ENCODE results near the gene TSPAN9. TPM values are rescaled to one million over a fixed set of nuclear protein-coding genes. Genes with fewer than 3 reads are reported as not detected.

TSPAN9 gene
- total RNA-seq, 8 experiments from 2014 or later, result 7.9 to 35.6 (median 13.5) TPM

GRCh38 chr12:3220382-3221321, 143.5 kb downstream of the TSPAN9 start:
- peaks cover 36 to 45% of the 10 kb centered on the region in 2 donors for H3K4me1 ChIP-seq (replicated peaks in 1 of 2)

GRCh38 chr12:3222306-3222705, 145.1 kb downstream of the TSPAN9 start:
- Histone ChIP-seq H3K4me3 (no peak overlapping the region), H3K4me1 (replicated peaks in 1 of 2) (peaks cover 36 to 45% of the 10 kb centered on the region in 2 donors), H3K27ac (no peak overlapping the region)
- ATAC-seq (replicated peaks in 6 of 8), result no peak
- in situ Hi-C loops (cut with MboI; ENCODE audit: low pct_unique_long_range_greater_than_20kb in 2 of 9, low sequenced_read_pairs in 9 of 9, unreplicated experiment in 9 of 9), result no loop called here
- 80% methylated on average over 1 of the region's 6 CpGs; no CpG with 5 or more reads in 9 of the 10 experiments for WGBS, 10 experiments

More at GRCh38 chr12:3220382-3221321, 143.5 kb downstream of the TSPAN9 start:
- in situ Hi-C loops (cut with MboI; ENCODE audit: low pct_unique_long_range_greater_than_20kb in 2 of 9, low sequenced_read_pairs in 9 of 9, unreplicated experiment in 9 of 9), result no loop called here
- Histone ChIP-seq H3K27ac (no peak overlapping the region), H3K4me3 (no peak overlapping the region)
- ATAC-seq (replicated peaks in 6 of 8), result no peak
- 79 to 100% (median 92%) methylated on average over 1 to 8 of the region's 21 CpGs; no CpG with 5 or more reads in 3 of the 10 experiments for WGBS, 10 experiments

- H3K4me3 ChIP-seq, result no peak overlapping the region
- peak overlapping the region in 1 of 2 donors; percentile 63 for H3K27ac ChIP-seq
- in situ Hi-C loops (cut with MboI; ENCODE audit: low pct_unique_long_range_greater_than_20kb in 2 of 9, low sequenced_read_pairs in 9 of 9, unreplicated experiment in 9 of 9), result no loop called here
- ATAC-seq (replicated peaks in 6 of 8), result peak in 5 of 8 experiments; percentile 81 to 88 (median 82)
- WGBS, 10 experiments, result 37 to 82% (median 64%) methylated on average over 2 to 12 of the region's 15 CpGs; no CpG with 5 or more reads in 4 of the 10 experiments
- H3K4me1 ChIP-seq (replicated peaks in 1 of 2), result peaks cover 36 to 45% of the 10 kb centered on the region in 2 donors
These were observed 145.8 kb downstream of the TSPAN9 start for GRCh38 chr12:3222979-3223378.

GRCh38 chr12:3223601-3224529, 146.7 kb downstream of the TSPAN9 start:
- 74 to 100% (median 90%) methylated on average over 1 to 10 of the region's 18 CpGs; no CpG with 5 or more reads in 1 of the 10 experiments for WGBS, 10 experiments
- H3K27ac ChIP-seq, result peak overlapping the region in 1 of 2 donors; percentile 63
- H3K4me3 ChIP-seq, result no peak overlapping the region
- peaks cover 28 to 36% of the 10 kb centered on the region in 2 donors for H3K4me1 ChIP-seq (replicated peaks in 1 of 2)
- peak in 2 of 8 experiments; percentile 28 to 36 for ATAC-seq (replicated peaks in 6 of 8)
- in situ Hi-C loops (cut with MboI; ENCODE audit: low pct_unique_long_range_greater_than_20kb in 2 of 9, low sequenced_read_pairs in 9 of 9, unreplicated experiment in 9 of 9), result no loop called here

- 80 to 100% (median 90%) methylated on average over 1 to 2 of the region's 19 CpGs; no CpG with 5 or more reads in 7 of the 10 experiments for WGBS, 10 experiments
These were observed 147.3 kb downstream of the TSPAN9 start for GRCh38 chr12:3224530-3224903.

GRCh38 chr12:3225154-3225795, 148.1 kb downstream of the TSPAN9 start:
- in situ Hi-C loops (cut with MboI; ENCODE audit: low pct_unique_long_range_greater_than_20kb in 2 of 9, low sequenced_read_pairs in 9 of 9, unreplicated experiment in 9 of 9), result no loop called here
- Histone ChIP-seq H3K4me3 (no peak overlapping the region), H3K4me1 (replicated peaks in 1 of 2) (peaks cover 26 to 31% of the 10 kb centered on the region in 2 donors), H3K27ac (no peak overlapping the region)
- peak in 5 of 8 experiments; percentile 1 to 18 (median 7) for ATAC-seq (replicated peaks in 6 of 8)
- WGBS, 10 experiments, result 70 to 100% (median 93%) methylated on average over 1 to 8 of the region's 20 CpGs; no CpG with 5 or more reads in 3 of the 10 experiments

More at GRCh38 chr12:3224530-3224903, 147.3 kb downstream of the TSPAN9 start:
- ATAC-seq (replicated peaks in 6 of 8), result no peak
- H3K27ac ChIP-seq, result peak overlapping the region in 1 of 2 donors; percentile 30
- peaks cover 26 to 31% of the 10 kb centered on the region in 2 donors for H3K4me1 ChIP-seq (replicated peaks in 1 of 2)
- in situ Hi-C loops (cut with MboI; ENCODE audit: low pct_unique_long_range_greater_than_20kb in 2 of 9, low sequenced_read_pairs in 9 of 9, unreplicated experiment in 9 of 9), result no loop called here
- H3K4me3 ChIP-seq, result no peak overlapping the region

- Histone ChIP-seq H3K4me3 (no peak overlapping the region), H3K4me1 (replicated peaks in 1 of 2) (peaks cover 26 to 31% of the 10 kb centered on the region in 2 donors), H3K27ac (no peak overlapping the region)
- whole genome bisulfite sequencing, 10 experiments, result 80% methylated on average over 1 of the region's 3 CpGs; no CpG with 5 or more reads in 9 of the 10 experiments
- ATAC-seq (replicated peaks in 6 of 8), result peak in 1 of 8 experiments; percentile 0
- in situ Hi-C loops (cut with MboI; ENCODE audit: low pct_unique_long_range_greater_than_20kb in 2 of 9, low sequenced_read_pairs in 9 of 9, unreplicated experiment in 9 of 9), result no loop called here
These were observed 148.6 kb downstream of the TSPAN9 start for GRCh38 chr12:3225796-3226180.

- no peak overlapping the region for H3K4me3 ChIP-seq
- no peak overlapping the region for H3K27ac ChIP-seq
- H3K4me1 ChIP-seq (replicated peaks in 1 of 2), result peaks cover 26 to 31% of the 10 kb centered on the region in 2 donors
- in situ Hi-C loops (cut with MboI; ENCODE audit: low pct_unique_long_range_greater_than_20kb in 2 of 9, low sequenced_read_pairs in 9 of 9, unreplicated experiment in 9 of 9), result no loop called here
- 83% methylated on average over 1 of the region's 3 CpGs; no CpG with 5 or more reads in 9 of the 10 experiments for WGBS, 10 experiments
- ATAC-seq (replicated peaks in 6 of 8), result no peak
These were observed 149.1 kb downstream of the TSPAN9 start for GRCh38 chr12:3226264-3226663.

- no peak overlapping the region for H3K4me3 ChIP-seq
- H3K4me1 ChIP-seq (replicated peaks in 1 of 2), result peaks cover 20 to 26% of the 10 kb centered on the region in 2 donors
- ATAC-seq (replicated peaks in 6 of 8), result no peak
- in situ Hi-C loops (cut with MboI; ENCODE audit: low pct_unique_long_range_greater_than_20kb in 2 of 9, low sequenced_read_pairs in 9 of 9, unreplicated experiment in 9 of 9), result no loop called here
- no peak overlapping the region for H3K27ac ChIP-seq
- WGBS, 10 experiments, result 75 to 100% (median 93%) methylated on average over 1 to 5 of the region's 17 CpGs; no CpG with 5 or more reads in 4 of the 10 experiments
These were observed 150.1 kb downstream of the TSPAN9 start for GRCh38 chr12:3227076-3227975.

- Histone ChIP-seq H3K4me1 (replicated peaks in 1 of 2) (peaks cover 12 to 17% of the 10 kb centered on the region in 2 donors), H3K4me3 (no peak overlapping the region), H3K27ac (no peak overlapping the region)
- WGBS, 10 experiments, result 80 to 100% (median 97%) methylated on average over 1 to 3 of the region's 5 CpGs; no CpG with 5 or more reads in 6 of the 10 experiments
- peak in 3 of 8 experiments; percentile 61 to 98 (median 96) for ATAC-seq (replicated peaks in 6 of 8)
- in situ Hi-C loops (cut with MboI; ENCODE audit: low pct_unique_long_range_greater_than_20kb in 2 of 9, low sequenced_read_pairs in 9 of 9, unreplicated experiment in 9 of 9), result no loop called here
These were observed 151.4 kb downstream of the TSPAN9 start for GRCh38 chr12:3228552-3228951.

GRCh38 chr12:3229577-3229976, 152.4 kb downstream of the TSPAN9 start:
- WGBS, 10 experiments, result 80 to 100% (median 82%) methylated on average over 2 to 4 of the region's 5 CpGs; no CpG with 5 or more reads in 7 of the 10 experiments
- peaks cover 10 to 13% of the 10 kb centered on the region in 2 donors for H3K4me1 ChIP-seq (replicated peaks in 1 of 2)
- no peak overlapping the region for H3K27ac ChIP-seq
- in situ Hi-C loops (cut with MboI; ENCODE audit: low pct_unique_long_range_greater_than_20kb in 2 of 9, low sequenced_read_pairs in 9 of 9, unreplicated experiment in 9 of 9), result no loop called here
- H3K4me3 ChIP-seq, result no peak overlapping the region
- no peak for ATAC-seq (replicated peaks in 6 of 8)

Data from motor neuron (in vitro differentiated cells).